ENCODE measurements around the gene LRIT2.
A peak's percentile ranks its signal among the peaks of the same experiment; 100 is the strongest.

The LRIT2 gene

DNA sequence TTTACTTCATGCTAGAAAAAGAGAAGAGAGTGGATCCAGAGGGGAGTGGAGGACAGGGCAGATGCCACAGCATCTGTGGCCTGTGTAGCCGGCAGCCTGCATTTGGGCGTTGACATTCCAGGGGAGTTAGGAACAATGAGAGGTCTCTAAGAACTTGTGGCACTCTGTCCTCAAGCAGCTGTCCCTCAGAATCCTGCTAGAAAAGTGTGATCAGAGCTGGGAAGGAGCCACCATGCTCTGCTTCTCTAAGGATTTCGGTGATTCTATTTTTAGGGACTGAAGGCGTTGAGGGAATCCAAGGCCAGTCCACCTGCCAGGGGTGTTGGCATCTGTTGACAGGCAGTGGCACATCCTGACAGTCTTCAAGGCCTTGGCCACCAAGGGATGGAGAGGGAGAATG is 7.6 kb downstream of the LRIT2 start:
- no peak for DNase-seq (ENCODE audit: low read depth in 2 of 2)
- H3K4me3 ChIP-seq (replicated peaks in 1 of 2; ENCODE audit: low read depth in 2 of 2, low read length in 2 of 2): no peak overlapping the region
- no peak for TF ChIP-seq CTCF (IDR thresholded peaks at IDR 0.05; ENCODE audit: low read depth, low read length)

- no peak for TF ChIP-seq CTCF (IDR thresholded peaks at IDR 0.05; ENCODE audit: low read depth, low read length)
- no peak overlapping the region for H3K4me3 ChIP-seq (replicated peaks in 1 of 2; ENCODE audit: low read depth in 2 of 2, low read length in 2 of 2)
- DNase-seq (ENCODE audit: low read depth in 2 of 2): no peak
These were observed 8.5 kb downstream of the LRIT2 start for GRCh38 chr10:84216834-84217233.

GRCh38 chr10:84214612-84215235 is 10.6 kb downstream of the LRIT2 start:
- peak in 1 of 2 donors; percentile 5 for DNase-seq (ENCODE audit: low read depth in 2 of 2)
- H3K4me3 ChIP-seq (replicated peaks in 1 of 2; ENCODE audit: low read depth in 2 of 2, low read length in 2 of 2): no peak overlapping the region
- peak; percentile 31 for TF ChIP-seq CTCF (IDR thresholded peaks at IDR 0.05; ENCODE audit: low read depth, low read length)

GRCh38 chr10:84214046-84214572 is 11.2 kb downstream of the LRIT2 start:
- H3K4me3 ChIP-seq (replicated peaks in 1 of 2; ENCODE audit: low read depth in 2 of 2, low read length in 2 of 2): no peak overlapping the region
- DNase-seq (ENCODE audit: low read depth in 2 of 2): no peak
- TF ChIP-seq CTCF (IDR thresholded peaks at IDR 0.05; ENCODE audit: low read depth, low read length): no peak

DNA sequence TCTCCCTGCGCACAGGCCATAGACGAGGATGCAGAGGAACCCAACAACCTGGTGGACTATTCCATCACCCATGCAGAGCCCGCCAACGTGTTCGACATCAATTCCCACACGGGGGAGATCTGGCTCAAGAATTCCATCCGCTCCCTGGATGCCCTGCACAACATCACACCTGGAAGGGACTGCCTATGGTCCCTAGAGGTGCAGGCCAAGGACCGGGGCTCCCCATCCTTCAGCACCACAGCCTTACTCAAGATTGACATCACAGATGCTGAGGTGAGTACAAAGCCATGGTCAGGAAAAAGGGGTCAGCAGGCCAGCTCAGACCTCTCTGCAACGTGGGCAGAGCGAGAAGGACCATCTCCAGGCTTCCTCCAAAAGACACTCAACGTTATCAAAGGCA is 12.3 kb downstream of the LRIT2 start:
- no peak for DNase-seq (ENCODE audit: low read depth in 2 of 2)
- TF ChIP-seq CTCF (IDR thresholded peaks at IDR 0.05; ENCODE audit: low read depth, low read length): no peak
- no peak overlapping the region for H3K4me3 ChIP-seq (replicated peaks in 1 of 2; ENCODE audit: low read depth in 2 of 2, low read length in 2 of 2)

- DNase-seq (ENCODE audit: low read depth in 2 of 2): no peak
- H3K4me3 ChIP-seq (replicated peaks in 1 of 2; ENCODE audit: low read depth in 2 of 2, low read length in 2 of 2): no peak overlapping the region
- TF ChIP-seq CTCF (IDR thresholded peaks at IDR 0.05; ENCODE audit: low read depth, low read length): no peak
These were observed 13.3 kb downstream of the LRIT2 start for GRCh38 chr10:84212014-84212413.

DNA sequence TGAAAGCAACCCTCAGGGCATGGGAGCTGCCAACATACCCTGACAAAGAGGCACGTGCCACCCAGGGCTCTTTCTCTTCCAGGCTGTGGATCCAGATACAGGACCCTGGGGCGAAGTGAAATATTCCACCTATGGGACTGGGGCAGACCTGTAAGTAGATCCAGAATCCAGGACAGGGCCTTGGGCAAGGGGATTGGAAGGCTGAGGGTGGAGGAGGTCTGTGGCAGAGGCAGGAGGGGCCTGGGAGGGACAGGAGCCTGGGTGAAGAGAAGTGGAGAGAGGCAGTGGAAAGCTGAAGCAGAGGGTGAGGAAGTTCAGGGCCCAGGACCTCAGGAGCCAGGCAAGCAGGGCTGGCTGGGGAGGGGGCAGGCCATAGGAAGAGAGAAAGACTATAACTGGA is 13.8 kb downstream of the LRIT2 start:
- DNase-seq (ENCODE audit: low read depth in 2 of 2): no peak
- H3K4me3 ChIP-seq (replicated peaks in 1 of 2; ENCODE audit: low read depth in 2 of 2, low read length in 2 of 2): no peak overlapping the region
- no peak for TF ChIP-seq CTCF (IDR thresholded peaks at IDR 0.05; ENCODE audit: low read depth, low read length)

All from cardiac fibroblast (primary cell).